Inflammatory macrophage (primary cell): Measurements from ENCODE around the gene TAS2R60.
"Not testable (repeated sequence)": the region's sequence is repeated elsewhere in the genome, so short reads cannot be mapped to it uniquely, and the experiment has no call there.

Experiments used
- DNase-seq, 2 donors: peaks; one replicate each; pipeline ENCODE4 v3.0.0-alpha.2; 2020 to 2022

Gene TAS2R60

DNA sequence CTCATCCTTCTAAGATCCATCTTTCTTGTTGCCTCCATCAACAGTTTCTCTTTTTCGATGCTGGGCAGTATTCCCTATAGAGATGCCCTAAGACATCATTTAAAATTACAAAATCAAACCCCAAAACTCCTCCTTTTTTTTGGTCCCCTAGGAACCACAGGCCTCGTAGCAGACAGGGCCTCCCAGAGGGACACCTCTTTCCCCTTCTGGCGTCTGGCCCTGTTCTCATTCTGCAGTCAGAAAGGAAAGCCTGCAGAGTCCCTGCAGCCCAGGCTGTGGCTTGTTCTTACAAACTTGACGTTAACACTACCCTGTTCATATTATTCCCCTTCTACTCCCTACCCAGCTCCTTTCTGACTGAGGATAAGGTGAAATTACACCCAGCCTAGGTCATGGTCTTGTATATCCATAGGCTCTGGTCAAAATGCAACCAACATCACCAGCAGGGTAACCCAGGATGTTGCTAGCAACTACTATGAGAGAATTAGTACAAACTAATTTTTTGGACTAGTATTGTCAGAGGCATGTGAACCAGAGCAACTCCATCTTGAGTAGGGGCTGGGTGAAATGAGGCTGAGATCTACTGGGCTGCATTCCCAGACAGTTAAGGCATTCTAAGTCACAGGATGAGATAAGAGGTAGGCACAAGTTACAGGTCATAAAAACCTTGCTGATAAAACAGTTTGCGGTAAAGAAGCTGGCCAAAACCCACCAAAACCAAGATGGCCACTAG, 31.1 kb upstream of the TAS2R60 start:
- no peak for DNase-seq

GRCh38 chr7:143413123-143413522, 30.1 kb upstream of the TAS2R60 start:
- DNase-seq: no peak

DNA sequence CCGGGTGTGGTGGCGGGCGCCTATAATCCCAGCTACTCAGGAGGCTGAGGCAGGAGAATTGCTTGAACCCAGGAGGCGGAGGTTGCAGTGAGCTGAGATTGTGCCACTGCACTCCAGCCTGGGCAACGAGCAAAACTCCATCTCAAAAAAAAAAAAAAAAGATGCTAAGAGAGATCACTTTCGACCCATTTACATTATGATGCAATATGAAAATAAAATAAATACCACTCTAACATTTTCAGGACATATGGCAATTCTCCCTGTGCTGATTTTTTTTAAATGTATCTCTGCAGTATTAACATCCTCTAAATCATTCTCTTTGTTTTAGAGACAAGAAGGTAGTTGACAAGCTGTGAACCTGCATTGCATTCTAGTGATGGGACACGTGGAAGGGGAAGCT, 28.0 kb upstream of the TAS2R60 start:
- DNase-seq: not testable (repeated sequence)

- DNase-seq: no peak
These were observed 27.4 kb upstream of the TAS2R60 start for GRCh38 chr7:143415742-143416397.

DNA sequence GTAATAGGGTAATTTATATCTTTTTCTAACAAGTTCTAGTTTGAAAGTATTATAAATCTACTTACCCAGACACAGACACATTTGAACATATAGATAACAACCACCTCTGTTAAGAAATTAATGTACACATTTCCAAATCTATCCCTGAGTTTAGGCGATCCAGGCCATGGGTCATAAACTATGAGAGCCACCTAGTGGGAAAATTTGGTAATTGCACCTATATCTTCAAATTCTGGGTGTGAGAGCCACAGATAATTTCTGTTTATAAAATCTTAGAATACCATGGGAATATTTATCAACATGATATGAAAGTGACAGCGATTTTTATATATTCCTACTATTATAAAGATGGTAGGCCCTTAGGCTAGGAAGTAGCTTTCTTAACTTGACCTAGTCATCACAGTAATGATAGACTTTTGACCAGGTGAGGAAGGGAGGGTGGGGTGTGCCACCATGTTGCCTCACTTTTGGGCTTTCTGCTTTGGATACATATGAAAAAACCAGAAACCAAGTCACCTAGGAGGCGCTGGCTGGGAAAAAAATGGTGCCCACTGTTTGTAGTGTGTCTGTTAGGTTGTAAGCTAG, 26.6 kb upstream of the TAS2R60 start:
- DNase-seq: peak; percentile 64 to 81

DNA sequence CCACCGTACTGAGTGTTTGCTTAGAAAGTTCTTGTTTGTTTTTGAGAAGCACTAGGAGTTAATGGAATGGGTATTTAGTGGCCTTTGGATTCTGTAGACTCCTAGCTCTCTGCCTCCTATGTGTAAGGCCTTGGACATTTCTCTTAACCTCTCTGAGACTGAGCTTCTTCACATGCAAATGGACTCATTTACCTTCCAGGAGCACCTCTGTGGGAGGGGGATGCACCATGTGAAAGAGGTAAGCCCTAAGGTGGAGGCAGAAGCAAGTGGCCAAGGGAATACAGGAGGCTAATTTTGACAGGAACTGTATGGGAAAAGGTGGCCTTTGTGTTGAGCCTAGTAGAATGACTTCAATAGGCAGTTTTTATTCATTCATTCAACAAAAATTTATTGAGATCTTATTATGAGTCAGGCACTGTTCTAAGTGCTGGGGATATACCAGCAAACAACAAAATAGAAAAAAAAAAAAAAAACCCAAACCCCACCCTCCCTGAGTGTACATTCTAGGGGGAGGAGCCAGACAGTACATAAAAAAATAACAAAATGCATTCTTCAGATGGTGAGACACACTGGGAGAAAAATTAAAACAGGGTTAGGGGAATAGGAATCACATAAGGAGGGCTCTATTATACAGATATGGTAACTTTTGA, 25.4 kb upstream of the TAS2R60 start:
- DNase-seq: no peak

GRCh38 chr7:143418681-143419458, 24.4 kb upstream of the TAS2R60 start:
- no peak for DNase-seq

DNA sequence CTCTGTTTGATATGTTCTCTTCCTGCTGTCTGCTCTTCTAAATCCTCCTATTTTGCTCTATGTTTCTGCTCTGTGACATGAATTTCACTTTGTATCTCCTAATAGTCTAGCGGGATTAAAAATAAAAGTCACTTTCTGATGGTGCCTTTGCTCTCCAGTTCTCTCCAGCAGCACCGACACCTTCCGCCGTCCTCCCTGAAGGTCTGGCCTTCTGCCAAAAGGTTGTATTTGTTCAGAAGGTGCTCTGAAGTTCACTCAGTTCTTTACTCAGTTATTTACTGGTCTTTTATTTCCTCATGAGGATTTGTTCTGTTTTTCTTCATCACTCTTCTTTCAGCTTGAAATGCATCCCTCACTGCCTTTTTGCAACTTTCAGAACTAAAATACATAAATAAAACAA, 23.4 kb upstream of the TAS2R60 start:
- DNase-seq: no peak

GRCh38 chr7:143420624-143421023, 22.6 kb upstream of the TAS2R60 start:
- not testable (repeated sequence) for DNase-seq

- no peak for DNase-seq
These were observed 21.2 kb upstream of the TAS2R60 start for GRCh38 chr7:143422033-143422432.

- not testable (repeated sequence) for DNase-seq
These were observed 18.8 kb upstream of the TAS2R60 start for GRCh38 chr7:143424476-143424875.

DNA sequence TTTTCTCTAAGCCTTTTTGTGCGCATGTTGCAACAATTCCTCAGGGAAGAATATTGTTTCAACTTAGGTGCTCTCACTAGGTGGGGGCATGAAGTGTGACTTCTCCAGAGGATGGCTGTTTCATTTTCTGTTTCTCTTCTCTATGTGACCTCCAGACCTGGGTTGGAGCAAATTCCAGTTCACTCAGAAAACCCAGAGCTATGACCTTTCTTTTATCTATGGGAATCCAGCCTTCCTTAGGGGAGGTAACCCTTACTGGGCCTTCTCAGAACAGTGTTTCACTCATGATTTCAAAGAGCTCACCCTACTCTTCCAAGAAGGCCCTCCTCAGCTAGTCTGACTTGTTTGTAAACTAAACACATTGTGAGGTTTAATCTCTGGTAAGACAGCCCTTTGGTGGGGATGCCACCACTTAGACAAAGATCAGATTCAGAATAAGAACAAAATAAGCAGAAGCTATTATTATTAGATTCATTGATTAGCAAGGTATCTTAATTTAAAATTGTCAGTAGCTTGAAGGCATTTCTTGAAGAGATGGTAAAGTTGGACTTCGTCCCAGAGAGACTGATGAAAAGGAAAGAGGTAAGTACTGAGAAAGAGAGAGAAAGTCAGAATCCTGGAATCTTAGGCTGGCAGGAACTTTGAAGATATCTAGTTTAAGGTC, 16.6 kb upstream of the TAS2R60 start:
- no peak for DNase-seq

DNA sequence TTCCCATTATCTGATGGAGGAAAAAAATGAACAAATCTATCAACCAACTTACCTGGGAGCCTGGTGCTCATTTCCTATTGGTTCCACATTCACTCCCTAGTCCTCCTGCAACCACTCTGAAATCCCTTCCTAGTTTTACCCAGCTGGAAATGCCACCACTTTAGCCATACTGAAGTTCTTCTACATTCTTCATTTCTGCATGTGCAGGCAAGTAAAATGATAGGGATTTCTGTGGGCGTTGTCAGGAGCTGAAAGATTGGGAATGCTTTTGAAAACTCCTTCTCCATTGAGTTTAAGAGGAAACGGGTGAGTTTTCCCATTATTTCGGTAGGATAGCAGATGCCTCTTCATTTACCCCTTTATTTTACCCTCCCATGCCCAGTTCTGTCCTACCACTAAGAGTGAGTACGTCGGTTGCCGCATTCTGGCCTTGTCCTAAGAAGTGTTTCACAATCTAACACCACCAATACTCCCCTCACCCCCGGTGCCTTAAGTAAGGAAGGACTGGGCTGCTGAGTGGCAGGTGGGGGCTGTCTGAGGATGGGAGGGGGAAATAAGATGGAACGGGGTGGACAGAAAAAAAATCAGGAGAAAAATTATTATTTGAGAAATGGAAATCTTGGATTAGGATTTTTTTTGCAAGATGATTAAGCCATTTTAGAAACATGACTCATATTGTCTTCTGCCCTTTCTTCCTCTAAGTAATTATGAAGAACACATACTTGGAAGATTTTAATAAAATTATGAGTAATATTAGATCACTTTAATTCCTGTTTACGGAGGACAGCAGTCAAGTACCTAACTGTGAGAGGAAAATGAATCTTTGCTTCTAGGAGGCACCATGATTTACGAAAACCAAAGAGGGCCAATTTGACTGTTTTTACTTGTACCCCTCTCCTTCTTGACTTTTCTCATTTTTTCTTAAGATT, 13.2 kb upstream of the TAS2R60 start:
- peak; percentile 16 to 35 for DNase-seq

DNA sequence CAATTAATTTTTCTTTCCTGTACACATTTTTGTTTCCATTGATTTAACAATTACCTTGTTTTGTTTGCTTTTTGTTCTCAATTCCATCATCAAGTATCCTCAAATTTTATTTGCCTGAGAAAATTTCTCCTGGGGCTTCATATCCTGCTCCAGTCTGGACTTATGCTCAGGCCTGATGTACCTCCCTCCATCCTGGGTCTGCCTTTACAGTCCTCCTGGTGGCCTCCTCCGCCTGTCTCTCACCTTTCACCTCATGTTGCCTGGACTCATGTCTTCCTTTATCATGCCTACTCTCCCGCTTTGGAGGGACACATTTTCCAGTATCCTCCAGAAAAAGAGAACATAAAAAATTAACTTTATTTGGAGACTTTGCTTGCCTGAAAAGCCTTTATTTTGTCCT, 12.1 kb upstream of the TAS2R60 start:
- DNase-seq: no peak

GRCh38 chr7:143433759-143434158, 9.5 kb upstream of the TAS2R60 start:
- DNase-seq: no peak

- no peak for DNase-seq
These were observed 8.6 kb upstream of the TAS2R60 start for GRCh38 chr7:143434660-143435059.

- DNase-seq: no peak
These were observed 8.0 kb upstream of the TAS2R60 start for GRCh38 chr7:143435266-143435665.

DNA sequence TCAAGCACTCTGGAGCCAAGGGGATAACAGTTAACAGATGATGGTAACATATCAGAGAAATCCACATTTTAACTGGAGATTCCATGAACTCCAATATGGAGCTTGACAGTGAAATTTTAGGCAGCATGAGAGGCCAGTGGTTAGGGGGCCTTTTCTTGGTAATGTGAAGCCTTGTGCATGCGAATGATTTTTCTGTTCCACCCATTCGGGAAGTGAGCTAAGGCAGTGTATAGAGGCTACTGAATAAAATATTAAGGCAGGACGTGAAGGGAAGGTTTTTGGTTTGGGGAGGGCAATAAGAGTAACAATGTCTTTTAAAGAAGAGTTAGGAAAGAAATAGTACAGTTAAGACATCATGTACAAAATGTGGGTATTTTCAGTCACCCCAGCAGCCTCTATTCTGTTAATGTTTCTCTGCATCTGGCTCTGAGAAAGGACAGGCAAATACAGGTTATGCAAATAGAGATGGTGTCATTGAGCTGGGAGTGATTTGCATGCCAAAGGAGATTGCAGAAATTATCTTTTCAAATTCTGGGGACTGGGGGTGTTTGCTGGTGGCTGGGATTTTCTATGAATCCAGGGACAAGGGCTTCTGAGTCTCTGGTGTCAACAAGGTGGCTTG, 6.8 kb upstream of the TAS2R60 start:
- no peak for DNase-seq

GRCh38 chr7:143437578-143437977, 5.7 kb upstream of the TAS2R60 start:
- no peak for DNase-seq

- no peak for DNase-seq
These were observed 3.4 kb upstream of the TAS2R60 start for GRCh38 chr7:143439866-143440265.
